Superior temporal gyrus (tissue), 1 donor: Measurements from ENCODE around the gene THSD4.

Source experiments
- DNase-seq: peaks from one replicate; pipeline ENCODE4 v3.0.0-alpha.2; 2016; ENCODE audit errors: extremely low spot score

Gene THSD4

DNA sequence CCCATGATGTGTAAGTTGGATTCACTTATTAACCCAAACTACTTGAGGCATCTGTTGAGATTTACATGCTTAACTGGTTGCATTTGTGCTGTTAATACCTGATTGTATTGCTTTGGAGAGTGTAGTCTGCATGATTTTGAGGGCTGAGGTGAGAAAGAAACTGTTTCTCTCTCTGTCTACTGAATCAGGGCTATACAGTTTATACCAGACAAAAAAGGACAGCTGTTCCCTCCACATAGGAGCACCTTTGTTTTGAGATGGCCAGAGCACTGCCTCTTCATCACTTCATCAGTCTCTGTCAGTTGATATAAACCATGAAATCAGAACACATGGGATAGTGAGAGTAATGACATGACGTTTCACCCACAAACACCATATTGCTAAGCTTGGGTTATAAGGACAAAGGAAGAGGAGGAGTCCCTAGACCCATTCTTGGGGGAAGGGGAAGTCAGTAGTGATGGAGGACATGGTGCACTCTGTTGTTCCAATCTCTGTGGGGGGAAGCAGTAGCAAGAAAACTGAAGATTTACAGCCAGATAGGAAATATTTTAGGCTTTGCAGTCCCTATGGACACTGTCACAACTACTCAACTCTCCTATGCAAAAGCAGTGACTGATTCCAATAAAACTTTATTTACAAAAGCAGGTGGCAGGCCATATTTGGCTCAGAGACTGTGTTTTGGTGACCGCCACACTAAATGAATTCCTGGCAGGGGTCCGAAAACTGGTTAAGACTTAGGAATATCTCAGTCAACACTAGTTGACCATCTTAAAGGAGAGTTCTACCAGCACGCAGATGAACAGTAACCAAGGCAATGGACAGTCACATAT lies 571.2 kb downstream of the THSD4 start:
- DNase-seq, result no peak

DNA sequence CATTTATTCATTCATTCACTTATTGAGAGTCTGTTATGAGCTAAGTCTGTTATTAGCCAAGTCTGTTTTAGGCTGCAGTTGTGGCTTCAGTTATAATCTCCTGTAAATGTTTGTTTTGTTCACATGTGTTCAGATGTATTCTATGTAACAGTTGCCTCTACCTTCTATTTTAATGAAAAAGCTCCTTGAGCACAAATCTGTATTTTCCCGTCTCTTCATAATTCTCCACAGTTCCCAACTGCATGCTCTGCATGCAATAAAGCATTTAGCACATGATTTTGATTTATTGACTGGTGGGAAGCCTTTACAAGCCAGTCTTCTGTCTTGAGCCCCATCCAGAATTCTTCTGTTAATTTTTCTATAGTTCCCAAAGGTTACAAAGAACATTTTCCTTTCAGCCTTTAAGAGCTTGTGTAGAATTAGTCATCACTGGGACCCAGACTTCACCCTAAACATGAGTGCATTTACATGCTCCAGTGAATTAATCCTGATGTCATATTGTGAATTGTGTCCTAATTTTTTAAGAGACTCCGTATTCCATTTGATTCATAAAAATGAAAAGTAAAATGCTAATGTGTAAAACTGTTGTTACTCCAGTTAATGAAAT lies 572.7 kb downstream of the THSD4 start:
- DNase-seq, result no peak

- no peak for DNase-seq
Observed at GRCh38 chr15:71688509-71689094, 573.3 kb downstream of the THSD4 start.

DNA sequence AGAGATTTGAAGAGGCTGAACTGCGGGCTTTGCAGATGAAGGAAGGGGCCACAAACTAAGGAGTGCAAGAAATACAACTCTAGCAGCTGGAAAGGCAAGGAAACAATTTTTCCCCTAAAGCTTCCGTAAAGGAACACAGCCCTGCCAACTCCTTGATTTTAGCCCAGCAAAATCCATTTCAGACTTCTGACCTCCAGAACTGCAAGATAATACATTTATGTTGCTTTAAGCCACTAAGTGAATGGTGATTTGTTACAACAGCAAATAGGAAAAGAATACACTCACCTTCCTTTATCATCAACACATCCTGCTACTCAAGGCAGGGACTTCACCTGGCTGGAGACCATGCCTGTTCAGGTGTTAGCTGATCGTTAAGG lies 575.8 kb downstream of the THSD4 start:
- no peak for DNase-seq

DNA sequence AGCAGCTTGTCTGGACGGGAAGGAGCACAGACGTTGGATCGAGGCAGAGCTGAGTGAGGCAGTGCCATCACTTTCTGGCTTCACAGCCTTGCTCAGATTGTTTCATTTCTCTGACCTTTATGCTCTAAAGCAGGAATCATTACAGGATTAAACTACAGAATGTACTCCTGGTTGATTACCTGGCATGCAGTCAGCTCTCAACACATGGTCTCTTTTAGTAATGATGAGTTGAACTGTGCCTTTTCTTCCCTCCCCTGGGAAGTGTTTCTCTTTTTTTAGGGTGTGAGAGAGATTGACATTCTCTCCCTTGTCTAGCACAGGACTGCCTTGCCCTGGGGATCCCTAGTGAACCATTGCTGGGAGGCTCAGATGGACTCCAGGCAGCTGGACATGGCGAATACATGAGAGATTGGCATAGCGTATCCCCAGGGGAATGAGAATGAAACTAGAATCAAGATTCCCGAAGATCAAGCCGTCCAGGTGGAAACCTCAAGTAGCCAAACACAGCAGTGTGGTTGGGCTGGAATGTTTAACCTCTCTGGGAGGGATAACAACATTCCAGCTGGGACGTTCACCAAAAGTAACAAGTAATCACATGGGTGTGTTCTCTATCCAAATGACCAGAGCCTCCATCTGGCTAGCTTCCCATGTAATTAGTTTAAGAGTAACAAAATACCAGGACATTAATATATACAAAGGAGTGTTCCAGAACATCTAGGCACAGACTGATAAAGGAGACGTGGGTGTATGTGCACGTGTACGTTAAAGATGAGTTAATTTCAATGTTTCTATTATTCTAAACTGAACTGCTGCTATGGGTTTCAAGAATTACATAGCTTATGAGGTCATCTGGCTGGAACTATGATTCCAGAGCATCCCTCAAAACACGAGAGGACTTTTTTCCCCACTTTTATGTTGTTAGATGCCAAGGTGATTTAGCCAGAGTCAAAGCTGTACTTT lies 576.5 kb downstream of the THSD4 start:
- DNase-seq, result no peak

GRCh38 chr15:71697236-71697635 lies 582.0 kb downstream of the THSD4 start:
- DNase-seq, result no peak

DNA sequence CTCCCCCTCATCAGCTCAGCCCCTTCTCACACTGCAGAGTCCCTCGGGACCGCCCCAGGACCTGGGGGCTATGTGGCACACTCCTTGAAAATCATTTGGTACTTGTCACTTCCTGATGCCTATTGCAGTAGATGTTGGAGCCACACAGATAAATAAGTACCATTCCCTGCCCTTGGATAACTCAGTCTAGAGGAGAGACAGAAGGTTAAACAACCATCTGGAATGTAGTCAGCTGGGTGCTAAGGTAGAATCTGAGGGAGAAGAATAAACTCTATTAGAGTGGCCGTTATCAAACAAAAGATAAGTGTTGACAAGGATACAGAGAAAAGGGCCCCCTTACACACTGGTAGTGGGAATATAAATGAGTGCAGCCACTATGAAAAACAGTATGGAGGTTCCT lies 582.8 kb downstream of the THSD4 start:
- no peak for DNase-seq

GRCh38 chr15:71698742-71699141 lies 583.5 kb downstream of the THSD4 start:
- no peak for DNase-seq

GRCh38 chr15:71699977-71700376 lies 584.7 kb downstream of the THSD4 start:
- no peak for DNase-seq

DNA sequence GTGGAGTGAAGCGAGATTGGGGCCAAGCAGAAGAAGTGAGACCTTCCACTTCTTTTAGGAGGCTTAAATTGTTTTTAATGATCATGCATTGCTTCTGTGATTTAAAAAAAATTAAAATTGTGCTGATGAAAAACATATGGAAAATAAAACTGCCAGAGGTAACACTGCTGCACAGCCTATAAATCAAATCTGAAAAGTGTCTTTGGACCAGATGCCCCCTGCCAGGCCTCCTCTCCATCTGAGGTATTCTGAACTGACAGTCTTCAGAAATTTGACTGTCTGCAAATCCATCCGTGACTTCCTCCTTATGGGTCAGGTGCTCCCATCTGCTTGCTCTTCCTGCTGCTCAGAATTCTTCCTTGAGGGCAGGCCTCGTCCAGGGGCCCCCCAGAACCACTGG lies 586.5 kb downstream of the THSD4 start:
- DNase-seq, result no peak

- no peak for DNase-seq
Observed at GRCh38 chr15:71702496-71702895, 587.2 kb downstream of the THSD4 start.

GRCh38 chr15:71705151-71705550 lies 589.9 kb downstream of the THSD4 start:
- no peak for DNase-seq

DNA sequence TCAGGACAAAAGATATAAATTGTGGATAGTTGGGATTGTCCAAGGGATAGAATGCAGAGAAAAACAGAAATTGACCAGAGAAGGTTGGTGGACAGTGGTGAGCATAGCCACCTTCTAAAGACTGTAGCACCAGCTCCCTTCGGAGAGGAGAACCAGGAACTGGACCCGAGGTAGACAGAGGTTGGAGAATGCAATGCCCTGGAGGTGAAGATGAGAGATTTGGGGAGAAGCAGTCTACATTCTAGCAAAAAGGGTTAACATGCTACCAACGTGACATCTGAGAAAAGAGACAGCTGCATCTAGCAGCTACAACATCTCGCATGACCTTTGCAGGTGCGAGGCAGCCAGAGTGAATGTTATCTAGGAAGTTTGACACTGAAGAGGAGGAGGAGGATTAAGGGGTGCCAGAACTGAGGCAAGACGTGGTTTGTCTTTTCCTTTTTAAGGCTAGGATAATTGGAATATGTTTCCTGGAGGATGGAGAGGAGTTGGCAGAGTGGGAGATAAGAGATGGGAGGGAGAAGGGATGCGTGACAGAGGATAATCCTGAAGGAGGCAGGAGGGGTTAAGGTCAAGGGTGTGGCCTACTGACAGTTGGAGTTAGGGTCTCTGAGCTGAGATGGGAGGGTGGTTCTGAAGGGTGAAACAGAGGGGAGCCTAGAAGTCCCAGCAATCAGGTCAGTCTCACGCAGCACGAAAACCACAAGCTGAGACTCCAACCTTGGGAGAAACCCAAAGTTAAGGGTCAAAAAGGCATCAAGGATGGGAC lies 591.4 kb downstream of the THSD4 start:
- no peak for DNase-seq

- DNase-seq, result no peak
Observed at GRCh38 chr15:71707230-71708050, 592.2 kb downstream of the THSD4 start.

DNA sequence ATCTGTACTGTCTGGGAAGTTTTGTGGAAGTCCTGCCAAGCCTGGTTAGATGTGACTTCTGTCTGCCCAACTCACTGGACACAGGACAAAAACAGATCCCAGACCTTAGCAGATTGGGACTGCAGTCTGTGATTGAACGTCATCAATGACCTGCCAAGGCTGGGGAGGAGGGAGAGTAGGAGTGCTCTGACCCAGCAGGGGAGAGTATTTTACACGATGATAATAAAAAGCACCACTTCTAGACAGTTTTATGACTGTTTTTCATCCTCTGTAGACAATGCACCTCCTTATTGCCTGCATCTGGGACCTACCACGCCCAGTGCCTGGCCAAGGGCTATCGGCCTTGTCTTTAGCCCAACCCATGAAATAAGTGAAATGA lies 592.8 kb downstream of the THSD4 start:
- DNase-seq, result no peak

DNA sequence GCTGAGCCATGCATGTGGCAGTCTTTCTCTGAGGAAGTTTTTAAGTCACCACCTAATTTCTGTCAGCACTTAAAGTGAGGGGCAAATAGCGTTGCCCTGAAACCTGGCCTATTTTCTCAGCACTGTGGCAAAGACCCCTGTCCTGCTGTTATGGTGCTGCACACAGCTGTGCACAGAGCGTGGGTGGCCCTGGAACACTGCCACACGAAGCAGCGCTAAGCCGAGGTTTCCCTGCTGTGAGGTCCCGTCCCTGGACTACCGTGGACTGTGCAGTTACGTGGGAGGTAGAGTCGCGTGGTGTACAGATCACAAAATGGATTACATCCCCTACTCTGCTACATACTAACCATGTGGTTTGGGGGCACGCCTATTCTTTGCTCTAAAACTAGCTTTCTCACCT lies 593.5 kb downstream of the THSD4 start:
- no peak for DNase-seq

- DNase-seq, result no peak
Observed at GRCh38 chr15:71709808-71710418, 594.6 kb downstream of the THSD4 start.

DNA sequence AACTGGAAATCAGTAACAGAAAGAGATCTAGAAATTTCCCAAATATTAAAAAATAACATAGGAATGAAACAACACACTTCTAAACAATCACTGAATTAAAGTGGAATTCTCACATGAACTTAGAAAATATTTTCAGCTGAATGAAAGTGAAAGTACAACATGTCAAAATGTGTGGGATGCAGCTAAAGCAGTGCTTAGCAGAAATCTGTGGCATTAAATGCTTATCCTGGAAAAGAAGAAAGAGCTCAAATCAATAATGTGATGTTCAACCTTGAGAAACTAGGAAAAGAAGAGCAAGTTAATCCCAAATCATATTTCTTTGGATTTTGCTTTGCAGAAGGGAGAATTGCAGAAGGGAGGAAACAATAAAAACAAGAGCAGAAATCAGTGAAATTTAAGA lies 596.9 kb downstream of the THSD4 start:
- no peak for DNase-seq

DNA sequence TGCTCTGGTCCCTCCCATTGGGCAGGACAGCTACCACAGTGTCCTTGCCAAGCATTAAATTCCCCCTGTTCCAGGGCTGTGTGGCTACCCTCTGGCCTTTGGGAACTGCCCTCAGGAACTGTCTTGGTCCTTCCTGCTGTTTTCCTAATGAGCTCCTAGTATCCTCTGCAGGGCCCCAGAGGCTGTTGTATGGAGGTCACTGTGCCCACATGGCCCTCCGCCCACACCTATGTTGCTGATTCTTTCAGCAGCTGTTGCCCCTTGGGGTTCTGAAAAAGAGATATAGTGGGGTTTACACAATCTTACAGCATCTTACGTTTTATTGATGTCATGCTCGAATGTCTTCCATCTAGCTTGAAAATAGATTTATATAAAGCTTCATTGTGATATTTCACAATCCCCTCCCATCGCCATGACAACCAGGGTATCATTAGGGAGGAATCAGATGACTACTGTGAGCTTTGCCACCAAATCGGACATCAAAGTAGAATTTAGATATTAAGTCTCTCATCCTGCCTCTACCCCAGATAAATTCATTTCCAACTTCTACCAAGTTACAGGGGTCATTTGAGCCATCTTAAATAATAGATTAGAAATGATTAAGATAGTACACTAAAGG lies 598.0 kb downstream of the THSD4 start:
- DNase-seq, result no peak

GRCh38 chr15:71715914-71716313 lies 600.6 kb downstream of the THSD4 start:
- no peak for DNase-seq
